ENCODE results near the gene ARMC8. TPM values are rescaled to one million over a fixed set of nuclear protein-coding genes. Genes with fewer than 3 reads are reported as not detected.

The ARMC8 gene
- total RNA-seq, 2 experiments from 2014 or later, result 48.8 to 57.1 TPM

DNA sequence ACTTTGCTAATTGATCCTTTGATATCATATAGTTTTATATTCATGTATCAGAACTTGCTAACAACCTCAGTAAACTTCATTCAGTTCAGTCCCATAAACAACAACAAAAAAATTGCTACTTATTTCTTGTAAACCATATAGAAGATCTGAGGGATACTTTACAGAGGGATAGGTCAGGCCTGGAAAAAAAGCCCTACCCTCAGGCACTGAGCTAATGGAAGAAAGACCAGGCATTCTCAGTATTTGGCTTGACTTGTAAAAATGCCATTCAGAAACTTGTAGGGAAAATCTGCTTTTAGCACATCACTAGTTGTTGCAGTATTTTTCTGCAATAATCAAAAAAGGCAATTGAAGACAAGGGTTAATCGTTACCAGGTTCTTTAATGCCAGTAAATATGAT lies 33.1 kb downstream of the ARMC8 start:
- TF ChIP-seq EZH2phosphoT487 (IDR thresholded peaks at IDR 0.05; ENCODE audit: borderline replicate concordance, low read depth, low read length) (no peak), CTCF (conservative IDR thresholded peaks at IDR 0.05; ENCODE audit: low read length) (no peak)
- Histone ChIP-seq H3K27ac (ENCODE audit: low read depth, low read length, poor library complexity, severe bottlenecking) (no peak overlapping the region), H3K79me2 (ENCODE audit: insufficient read depth, low read depth, low read length) (peaks cover 41% of the 10 kb centered on the region; the same call in 1 of the 2 replicates), H3K36me3 (ENCODE audit: insufficient read depth, low read length) (peaks cover 59% of the 10 kb centered on the region), H3K4me3 (ENCODE audit: low read depth, low read length, poor library complexity, severe bottlenecking) (no peak overlapping the region), H3K4me1 (ENCODE audit: insufficient read depth, low read length, poor library complexity, severe bottlenecking) (no peaks in the 10 kb centered on the region), H3K9me2 (ENCODE audit: insufficient read depth, low read length) (no peaks in the 10 kb centered on the region), H4K20me1 (ENCODE audit: insufficient read depth, low read length) (0 out of 2 replicates have a peak, but pooled peaks cover 8% of the 10 kb centered on the region), H2AFZ (ENCODE audit: low read length) (no peak overlapping the region), H3K4me2 (ENCODE audit: low read length) (no peak overlapping the region), H3K9me3 (ENCODE audit: low read length) (no peaks in the 10 kb centered on the region)
- ChIA-PET CTCF (ENCODE audit: unreplicated experiment) (no interaction called here), POLR2A (interaction anchor here (0.6 to 1.4 kb wide), 2 partner anchors 10 to 1755 kb away, joined by 5 to 6 read pairs; no protein-coding TSS in a partner anchor)
- BruUV-seq (replicated peaks), result no TSS peak
- no peak for DNase-seq (ENCODE audit: low spot score)
- intact Hi-C loops (cut with micrococcal nuclease; ENCODE audit: unreplicated experiment), result no loop called here

DNA sequence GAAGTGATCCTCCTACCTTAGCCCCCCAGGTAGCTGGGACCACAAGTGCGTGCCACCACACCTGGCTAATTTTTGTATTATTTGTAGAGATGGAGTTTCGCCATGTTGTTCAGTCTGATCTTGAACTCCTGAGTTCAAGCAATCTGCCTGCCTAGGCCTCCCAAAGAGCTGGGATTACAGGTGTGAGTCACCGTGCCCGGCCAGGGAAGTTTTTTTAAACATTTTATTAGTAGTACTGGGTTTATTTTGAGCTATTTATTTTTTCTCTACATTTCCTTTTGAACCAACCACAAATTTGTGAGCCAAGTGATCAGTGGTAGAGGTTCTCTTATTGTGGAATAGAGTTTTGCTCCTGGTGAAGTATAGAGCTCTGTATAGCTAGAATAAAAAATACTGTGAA lies 33.7 kb downstream of the ARMC8 start:
- TF ChIP-seq EZH2phosphoT487 (IDR thresholded peaks at IDR 0.05; ENCODE audit: borderline replicate concordance, low read depth, low read length) (no peak), CTCF (conservative IDR thresholded peaks at IDR 0.05; ENCODE audit: low read length) (no peak)
- DNase-seq (ENCODE audit: low spot score), result no peak
- H3K9me3 ChIP-seq (ENCODE audit: low read length), result no peaks in the 10 kb centered on the region
- no peaks in the 10 kb centered on the region for H3K4me1 ChIP-seq (ENCODE audit: insufficient read depth, low read length, poor library complexity, severe bottlenecking)
- CTCF ChIA-PET (ENCODE audit: unreplicated experiment), result no interaction called here
- no peak overlapping the region for H3K27ac ChIP-seq (ENCODE audit: low read depth, low read length, poor library complexity, severe bottlenecking)
- POLR2A ChIA-PET, result interaction anchor here (1.4 kb wide), 1 partner anchor 10 kb away, joined by 6 read pairs; no protein-coding TSS in a partner anchor
- intact Hi-C loops (cut with micrococcal nuclease; ENCODE audit: unreplicated experiment), result no loop called here
- peaks cover 65% of the 10 kb centered on the region for H3K36me3 ChIP-seq (ENCODE audit: insufficient read depth, low read length)
- no peak overlapping the region for H3K4me3 ChIP-seq (ENCODE audit: low read depth, low read length, poor library complexity, severe bottlenecking)
- no peak overlapping the region for H2AFZ ChIP-seq (ENCODE audit: low read length)
- H4K20me1 ChIP-seq (ENCODE audit: insufficient read depth, low read length), result 0 out of 2 replicates have a peak, but pooled peaks cover 8% of the 10 kb centered on the region
- no peak overlapping the region for H3K4me2 ChIP-seq (ENCODE audit: low read length)
- BruUV-seq (replicated peaks), result no TSS peak
- H3K9me2 ChIP-seq (ENCODE audit: insufficient read depth, low read length), result no peaks in the 10 kb centered on the region
- peaks cover 41% of the 10 kb centered on the region; the same call in 1 of the 2 replicates for H3K79me2 ChIP-seq (ENCODE audit: insufficient read depth, low read depth, low read length)

DNA sequence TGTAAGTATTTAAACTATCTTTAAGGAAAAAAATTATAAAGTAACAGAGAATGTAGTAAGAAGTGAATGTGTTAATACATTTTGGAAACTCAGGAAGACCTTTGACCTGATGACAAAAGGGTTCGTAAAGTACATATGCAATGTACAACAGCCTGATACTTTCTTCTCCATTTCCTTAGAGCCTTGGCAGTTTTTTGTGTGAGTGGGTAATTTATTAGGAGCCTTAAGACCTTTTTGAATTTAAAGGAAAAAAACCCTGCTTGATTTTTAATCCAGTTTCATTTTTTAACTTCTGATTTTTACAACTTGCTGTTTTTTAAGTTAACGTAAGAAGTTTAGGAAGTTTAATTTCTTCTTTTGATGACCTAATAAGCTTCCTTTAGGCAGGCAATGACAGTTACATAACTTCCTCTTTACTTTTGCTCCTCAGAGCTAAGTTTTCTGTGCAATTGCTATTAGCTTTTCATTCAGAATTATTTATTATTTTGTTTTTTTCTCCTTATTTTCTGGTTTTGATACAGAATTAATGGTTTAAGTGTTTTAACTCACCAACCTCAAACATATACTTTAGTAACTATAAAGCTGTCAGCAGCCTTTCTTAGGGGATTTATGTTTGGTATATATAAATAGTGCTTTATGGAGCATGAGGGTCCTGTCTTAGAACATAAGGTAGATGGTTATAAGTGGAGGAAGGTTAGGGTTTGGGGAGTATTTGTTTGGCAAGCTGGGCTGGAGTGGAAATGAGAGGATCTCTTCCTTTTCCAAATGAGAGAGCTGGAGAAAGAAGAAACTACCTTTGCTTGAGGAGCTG lies 35.2 kb downstream of the ARMC8 start:
- H2AFZ ChIP-seq (ENCODE audit: low read length), result no peak overlapping the region
- no peak overlapping the region for H3K4me2 ChIP-seq (ENCODE audit: low read length)
- ChIA-PET CTCF (ENCODE audit: unreplicated experiment) (no interaction called here), POLR2A (interaction anchor here (0.5 to 1.3 kb wide), 4 partner anchors 8 to 83 kb away, joined by 3 to 4 read pairs (median 4); no protein-coding TSS in a partner anchor)
- no peaks in the 10 kb centered on the region for H3K4me1 ChIP-seq (ENCODE audit: insufficient read depth, low read length, poor library complexity, severe bottlenecking)
- H3K4me3 ChIP-seq (ENCODE audit: low read depth, low read length, poor library complexity, severe bottlenecking), result no peak overlapping the region
- 0 out of 2 replicates have a peak, but pooled peaks cover 3% of the 10 kb centered on the region for H4K20me1 ChIP-seq (ENCODE audit: insufficient read depth, low read length)
- peaks cover 65% of the 10 kb centered on the region for H3K36me3 ChIP-seq (ENCODE audit: insufficient read depth, low read length)
- H3K9me2 ChIP-seq (ENCODE audit: insufficient read depth, low read length), result no peaks in the 10 kb centered on the region
- intact Hi-C loops (cut with micrococcal nuclease; ENCODE audit: unreplicated experiment), result no loop called here
- DNase-seq (ENCODE audit: low spot score), result no peak
- TF ChIP-seq EZH2phosphoT487 (IDR thresholded peaks at IDR 0.05; ENCODE audit: borderline replicate concordance, low read depth, low read length) (no peak), CTCF (conservative IDR thresholded peaks at IDR 0.05; ENCODE audit: low read length) (no peak)
- no TSS peak for BruUV-seq (replicated peaks)
- H3K27ac ChIP-seq (ENCODE audit: low read depth, low read length, poor library complexity, severe bottlenecking), result no peak overlapping the region
- no peaks in the 10 kb centered on the region for H3K9me3 ChIP-seq (ENCODE audit: low read length)
- peaks cover 27% of the 10 kb centered on the region; the same call in 1 of the 2 replicates for H3K79me2 ChIP-seq (ENCODE audit: insufficient read depth, low read depth, low read length)
